WERI-Rb-1 (cell line): ENCODE measurements around the gene HSPA12B.

Experiments
- DNase-seq: peaks from one replicate; pipeline ENCODE4 v3.0.0-alpha.2; 2020
- H3K27ac ChIP-seq: fragments of 250-450 bp; sonication (Bioruptor Pico); 2 replicates; pipeline ENCODE4 v1.5.1; 2020; ENCODE audit warnings: mild to moderate bottlenecking, moderate library complexity
- H3K27me3 ChIP-seq: fragments of 250-450 bp; sonication (Bioruptor Pico); 2 replicates; pipeline ENCODE4 v1.5.1; 2021; ENCODE audit warnings: mild to moderate bottlenecking, low read depth, moderate library complexity; ENCODE audit not compliant: insufficient read depth, severe bottlenecking
- H3K36me3 ChIP-seq: fragments of 250-450 bp; sonication (Bioruptor Pico); 2 replicates; pipeline ENCODE4 v1.5.1; 2020; ENCODE audit warnings: mild to moderate bottlenecking, moderate library complexity
- H3K4me3 ChIP-seq: 2 replicates; pipeline ENCODE4 v1.5.1; 2011; ENCODE audit warnings: low read depth, mild to moderate bottlenecking, control low read depth, low read length
- H3K9me3 ChIP-seq: fragments of 250-450 bp; sonication (Bioruptor Pico); 2 replicates; pipeline ENCODE4 v1.5.1; 2021; ENCODE audit warnings: mild to moderate bottlenecking, moderate library complexity; ENCODE audit not compliant: severe bottlenecking
- CTCF ChIP-seq: IDR thresholded peaks from 2 replicates; pipeline ENCODE4 v1.5.1; 2011; ENCODE audit warnings: low read depth, mild to moderate bottlenecking, control low read depth, inconsistent platforms, low read length

Gene HSPA12B

DNA sequence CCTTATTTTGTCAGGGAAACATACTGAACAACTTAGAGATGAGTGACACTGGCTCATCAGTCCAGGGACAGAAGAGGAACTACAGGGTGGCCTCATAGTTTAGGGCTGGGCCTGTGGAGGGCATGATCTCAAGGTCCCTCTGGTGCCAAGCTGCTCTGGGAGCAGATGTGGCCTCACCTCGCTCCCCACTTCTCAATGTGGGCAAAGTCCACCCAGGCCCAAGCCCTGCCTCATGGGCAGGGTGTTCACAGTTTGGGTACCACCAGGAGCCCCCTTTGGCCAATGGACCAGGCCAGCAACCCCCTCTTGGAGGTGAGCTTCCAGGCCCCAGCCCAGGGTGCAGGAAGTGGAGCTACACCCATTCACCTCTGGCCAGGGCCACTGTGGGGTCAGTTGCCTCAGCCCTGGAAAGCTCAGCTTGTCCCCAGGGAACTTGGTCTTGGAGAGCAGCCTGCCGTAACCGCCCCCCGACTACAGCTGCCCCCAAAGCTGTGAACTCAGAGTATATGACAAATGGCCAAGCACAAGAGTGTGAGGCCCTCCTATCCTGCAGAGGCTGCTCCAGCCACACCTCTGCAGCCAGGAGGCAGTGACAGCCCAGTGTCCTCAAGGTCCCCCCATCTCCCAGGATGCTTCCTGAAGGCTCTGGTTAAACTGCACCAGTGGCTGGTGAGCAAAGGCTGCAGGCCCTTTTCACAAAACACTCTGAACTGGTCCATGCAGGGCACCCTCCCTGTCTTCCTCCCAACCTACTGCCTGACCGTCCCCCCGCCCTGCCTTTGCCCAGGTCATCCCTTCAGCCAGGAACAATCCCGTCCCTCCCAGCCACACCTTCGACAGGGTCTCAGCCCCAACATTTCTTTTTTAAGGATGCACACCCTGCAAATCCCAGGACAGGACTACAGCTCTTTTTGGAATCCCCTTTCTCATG lies 31.5 kb downstream of the HSPA12B start:
- no peak for TF ChIP-seq CTCF
- no peak for DNase-seq
- H3K36me3 ChIP-seq = peaks cover 8% of the 10 kb centered on the region
- H3K9me3 ChIP-seq = no peaks in the 10 kb centered on the region
- H3K27ac ChIP-seq = no peak overlapping the region
- no peak overlapping the region for H3K4me3 ChIP-seq
- no peaks in the 10 kb centered on the region for H3K27me3 ChIP-seq

- DNase-seq = no peak
- Histone ChIP-seq H3K9me3 (no peaks in the 10 kb centered on the region), H3K36me3 (peaks cover 4% of the 10 kb centered on the region), H3K27ac (no peak overlapping the region), H3K4me3 (no peak overlapping the region), H3K27me3 (no peaks in the 10 kb centered on the region)
- TF ChIP-seq CTCF = no peak
Observed at GRCh38 chr20:3764659-3765058, 32.2 kb downstream of the HSPA12B start.

DNA sequence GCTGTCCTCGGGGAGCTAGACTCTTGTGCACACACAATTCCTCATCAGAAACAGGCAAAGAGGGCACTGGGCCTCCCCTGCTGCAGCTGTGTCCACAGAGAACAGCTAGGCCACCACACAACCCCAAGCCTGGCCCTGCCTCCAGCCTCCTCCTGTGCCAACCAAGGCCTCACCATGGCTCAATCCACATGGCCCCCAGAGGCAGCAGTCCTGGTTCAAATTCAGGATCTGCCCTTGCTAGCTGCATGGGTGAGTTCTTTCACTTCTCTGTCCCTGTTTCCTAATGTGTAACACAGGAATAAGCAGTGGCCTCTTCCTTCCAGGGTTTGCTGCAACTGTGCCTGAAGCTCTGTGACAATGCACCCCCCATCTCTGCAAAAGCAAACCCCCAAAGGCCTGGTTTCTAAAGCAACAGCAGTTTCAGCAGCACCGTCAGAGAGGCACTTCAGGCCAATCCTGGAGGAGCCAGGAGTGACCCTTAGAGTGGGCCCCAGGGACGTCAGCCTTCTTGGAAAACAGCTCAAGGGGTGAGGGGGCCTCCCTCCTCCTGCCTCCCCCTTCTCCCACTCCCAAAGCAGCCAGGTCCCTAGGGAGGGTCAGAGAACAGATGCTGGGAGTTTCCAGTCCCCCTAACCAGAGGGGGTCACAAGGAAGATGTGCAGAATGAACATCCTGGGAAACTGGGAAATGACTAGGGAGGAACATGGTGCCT lies 32.8 kb downstream of the HSPA12B start:
- Histone ChIP-seq H3K27ac (no peak overlapping the region), H3K9me3 (no peaks in the 10 kb centered on the region), H3K36me3 (peaks cover 3% of the 10 kb centered on the region), H3K27me3 (no peaks in the 10 kb centered on the region), H3K4me3 (no peak overlapping the region)
- TF ChIP-seq CTCF = no peak
- DNase-seq = no peak

DNA sequence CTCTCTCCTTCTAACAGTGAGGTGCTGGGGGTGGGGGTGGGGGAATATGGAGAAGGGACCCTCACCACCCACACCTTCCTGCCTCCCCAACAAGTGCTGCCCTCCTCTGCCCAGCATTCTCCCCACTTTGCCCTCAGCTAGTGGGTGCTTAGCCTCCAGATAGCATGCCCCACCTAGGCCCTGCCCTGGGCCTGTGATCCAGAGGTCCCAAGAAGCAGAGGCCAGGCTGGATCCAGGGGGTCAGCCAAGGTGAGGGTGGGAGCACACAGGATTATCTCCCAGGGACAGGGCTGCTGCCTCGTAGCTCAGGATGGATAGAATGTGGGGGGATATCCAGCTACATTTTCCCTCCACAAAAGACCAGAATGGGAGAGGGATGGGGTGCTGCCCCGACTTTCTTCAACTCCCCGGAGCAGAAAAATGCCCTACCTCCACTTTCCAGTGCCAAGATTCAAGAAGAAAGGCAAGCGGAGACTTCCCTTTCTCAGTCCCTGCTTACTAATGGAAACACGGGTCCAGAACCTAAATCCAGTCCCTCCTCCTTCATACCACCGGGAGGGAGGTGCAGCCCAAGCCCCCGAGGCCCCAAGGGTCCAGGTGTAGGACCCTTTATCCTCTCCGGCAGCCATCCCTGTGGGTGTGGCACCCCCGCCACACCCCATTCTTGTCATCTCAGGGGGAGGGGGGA lies 34.1 kb downstream of the HSPA12B start:
- peak overlapping the region; percentile 87 for H3K27ac ChIP-seq
- H3K9me3 ChIP-seq = no peaks in the 10 kb centered on the region
- H3K36me3 ChIP-seq = peaks cover 3% of the 10 kb centered on the region
- TF ChIP-seq CTCF = no peak
- no peaks in the 10 kb centered on the region for H3K27me3 ChIP-seq
- peak overlapping the region; percentile 96 for H3K4me3 ChIP-seq
- peak; percentile 66 for DNase-seq

DNA sequence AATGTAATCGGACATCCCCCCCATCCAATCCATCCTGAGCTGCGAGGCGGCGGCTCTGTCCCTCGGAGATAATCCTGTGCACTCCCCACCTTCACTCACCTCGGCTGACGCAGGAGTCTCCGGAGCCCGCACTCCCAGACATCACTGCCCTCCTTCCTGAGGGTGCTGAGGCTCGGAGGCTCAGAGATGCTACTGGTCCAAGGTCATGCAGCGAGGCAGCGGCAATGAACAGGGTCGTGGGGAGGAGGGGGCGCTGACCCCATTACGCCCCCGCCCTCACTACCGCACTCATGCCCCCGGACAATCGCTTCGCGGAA lies 34.6 kb downstream of the HSPA12B start:
- DNase-seq = peak; percentile 82
- Histone ChIP-seq H3K27ac (peak overlapping the region; percentile 87), H3K36me3 (peaks cover 3% of the 10 kb centered on the region; the same call in 1 of the 2 replicates)

More for the DNA sequence above, 34.6 kb downstream of the HSPA12B start:
- TF ChIP-seq CTCF = no peak
- Histone ChIP-seq H3K9me3 (no peaks in the 10 kb centered on the region), H3K27me3 (no peaks in the 10 kb centered on the region), H3K4me3 (peak overlapping the region; percentile 96)
